Measurements from ENCODE around the gene FAM107B. TPM values are rescaled to one million over a fixed set of nuclear protein-coding genes. Genes with fewer than 3 reads are reported as not detected.

FAM107B gene
- total and polyA plus RNA-seq, 2 of the 13 experiments (the other 11 are each of a cell fraction or from before 2014, with no cell fraction given), result 15.7 to 24.8 TPM

DNA sequence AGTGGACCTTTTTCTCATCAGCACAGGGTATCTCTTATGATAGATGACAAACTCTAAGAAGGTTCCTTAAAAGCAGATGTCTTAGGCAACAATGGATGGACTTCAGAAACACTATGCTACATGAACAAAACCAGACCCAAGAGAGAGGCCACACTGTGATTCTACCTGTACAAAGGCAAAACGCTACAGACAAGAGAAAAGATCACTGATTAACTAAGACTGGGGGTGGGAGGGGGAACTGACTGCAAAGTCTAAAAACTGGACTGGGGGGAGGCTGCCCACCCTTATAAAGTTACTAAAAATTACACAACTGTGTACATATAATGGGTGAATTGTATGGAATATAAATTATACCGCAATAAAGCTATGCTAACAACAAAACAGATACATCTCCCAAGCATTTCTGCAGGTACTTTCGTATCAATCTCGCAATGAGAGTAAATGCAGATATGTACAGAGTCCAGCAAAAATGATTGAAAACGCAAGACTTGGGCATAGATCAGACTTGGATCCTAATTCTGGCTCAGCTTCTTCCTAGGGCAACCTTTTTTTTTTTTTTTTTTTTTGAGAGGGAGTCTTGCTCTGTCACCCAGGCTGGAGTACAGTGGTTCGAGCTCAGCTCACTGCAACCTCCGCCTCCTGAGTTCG is 179.7 kb downstream of the FAM107B start:
- Histone ChIP-seq H3K79me2 (ENCODE audit: insufficient read depth, low read length) (peaks cover 54% of the 10 kb centered on the region), H4K20me1 (ENCODE audit: insufficient read depth, low read length) (no peaks in the 10 kb centered on the region), H3K36me3 (replicated peaks in 1 of 2; ENCODE audit: control insufficient read depth in 1 of 2, insufficient read depth in 2 of 2, low read length in 2 of 2) (peaks cover 0 to 14% of the 10 kb centered on the region in 2 experiments; a peak in 3 of 5 replicates), H3K9me3 (ENCODE audit: low read length) (no peaks in the 10 kb centered on the region), H2AFZ (ENCODE audit: low read length) (no peak overlapping the region), H3K4me1 (ENCODE audit: insufficient read depth, low read length) (peaks cover 60% of the 10 kb centered on the region), H3K4me3 (replicated peaks in 1 of 3; ENCODE audit: insufficient read depth in 1 of 3, low read depth in 2 of 3, low read length in 3 of 3) (no peak overlapping the region), H3K27ac (ENCODE audit: extremely low read length, insufficient read depth, low read length) (peak overlapping the region; percentile 56), H3K27me3 (ENCODE audit: control insufficient read depth in 1 of 2, insufficient read depth in 2 of 2, low read length in 2 of 2) (no peaks in the 10 kb centered on the region), H3K4me2 (ENCODE audit: low read depth, low read length) (peak overlapping the region; percentile 47), H3K9ac (ENCODE audit: insufficient read depth, low read depth, low read length) (no peak overlapping the region)
- DNase-seq (ENCODE audit: low spot score), result no peak
- peak; percentile 60 for FAIRE-seq
- ChIA-PET POLR2A (no interaction called here), CTCF (ENCODE audit: low intra/inter-chr PET ratio, low total read pairs) (no interaction called here)
- 72% methylated on average over 8 of the region's 8 CpGs for WGBS (ENCODE audit: low lambda C conversion rate)
- ATAC-seq, result peak; percentile 86
- in situ Hi-C loops (cut with HindIII; ENCODE audit: extremely low pct_ligation_motif_present, low pct_unique_long_range_greater_than_20kb) (no loop called here), intact Hi-C loops (cut with micrococcal nuclease; ENCODE audit: unreplicated experiment) (no loop called here)
- BruUV-seq (replicated peaks), result no TSS peak
- TF ChIP-seq ZNF362 (CRISPR knock-in tag; IDR thresholded peaks at IDR 0.05; ENCODE audit: borderline replicate concordance) (peak; percentile 39; the same call in 1 of the 2 replicates), ZNF570 (CRISPR knock-in tag; IDR thresholded peaks at IDR 0.05; ENCODE audit: borderline replicate concordance) (no peak), PBX3 (CRISPR knock-in tag; IDR thresholded peaks at IDR 0.05; ENCODE audit: borderline replicate concordance) (no peak), ZNF567 (CRISPR knock-in tag; IDR thresholded peaks at IDR 0.05; ENCODE audit: borderline replicate concordance) (no peak), ZSCAN30 (CRISPR knock-in tag; IDR thresholded peaks at IDR 0.05) (no peak), LCORL (IDR thresholded peaks at IDR 0.05) (no peak), LCORL (CRISPR knock-in tag; IDR thresholded peaks at IDR 0.05) (0 out of 2 replicates have a peak, but pooled peaks have one; percentile 23), EP300 (IDR thresholded peaks at IDR 0.05; ENCODE audit: low read depth in 2 of 2, low read length in 2 of 2) (peak in 1 of 2 experiments; percentile 20; a peak in 1 of 4 replicates), EP300 (CRISPR knock-in tag; IDR thresholded peaks at IDR 0.05; ENCODE audit: borderline replicate concordance) (no peak), TBX2 (CRISPR knock-in tag; IDR thresholded peaks at IDR 0.05; ENCODE audit: borderline replicate concordance) (no peak), ZNF564 (CRISPR knock-in tag; IDR thresholded peaks at IDR 0.05) (no peak), HNRNPL (IDR thresholded peaks at IDR 0.05; ENCODE audit: low read depth, low read length) (no peak), MAX (IDR thresholded peaks at IDR 0.05) (no peak)
- TF ChIP-seq, protein P1, sequence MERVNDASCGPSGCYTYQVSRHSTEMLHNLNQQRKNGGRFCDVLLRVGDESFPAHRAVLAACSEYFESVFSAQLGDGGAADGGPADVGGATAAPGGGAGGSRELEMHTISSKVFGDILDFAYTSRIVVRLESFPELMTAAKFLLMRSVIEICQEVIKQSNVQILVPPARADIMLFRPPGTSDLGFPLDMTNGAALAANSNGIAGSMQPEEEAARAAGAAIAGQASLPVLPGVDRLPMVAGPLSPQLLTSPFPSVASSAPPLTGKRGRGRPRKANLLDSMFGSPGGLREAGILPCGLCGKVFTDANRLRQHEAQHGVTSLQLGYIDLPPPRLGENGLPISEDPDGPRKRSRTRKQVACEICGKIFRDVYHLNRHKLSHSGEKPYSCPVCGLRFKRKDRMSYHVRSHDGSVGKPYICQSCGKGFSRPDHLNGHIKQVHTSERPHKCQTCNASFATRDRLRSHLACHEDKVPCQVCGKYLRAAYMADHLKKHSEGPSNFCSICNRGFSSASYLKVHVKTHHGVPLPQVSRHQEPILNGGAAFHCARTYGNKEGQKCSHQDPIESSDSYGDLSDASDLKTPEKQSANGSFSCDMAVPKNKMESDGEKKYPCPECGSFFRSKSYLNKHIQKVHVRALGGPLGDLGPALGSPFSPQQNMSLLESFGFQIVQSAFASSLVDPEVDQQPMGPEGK (CRISPR knock-in tag; IDR thresholded peaks at IDR 0.05), result peak; percentile 75
- TF ChIP-seq, protein P2, sequence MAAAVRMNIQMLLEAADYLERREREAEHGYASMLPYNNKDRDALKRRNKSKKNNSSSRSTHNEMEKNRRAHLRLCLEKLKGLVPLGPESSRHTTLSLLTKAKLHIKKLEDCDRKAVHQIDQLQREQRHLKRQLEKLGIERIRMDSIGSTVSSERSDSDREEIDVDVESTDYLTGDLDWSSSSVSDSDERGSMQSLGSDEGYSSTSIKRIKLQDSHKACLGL (CRISPR knock-in tag; IDR thresholded peaks at IDR 0.05), result no peak
